CD8-positive, alpha-beta memory T cell (primary cell): ENCODE results near the gene MYO15B. TPM values are rescaled to one million over a fixed set of nuclear protein-coding genes. Genes with fewer than 3 reads are reported as not detected.

ENCODE experiments used
- CTCF ChIA-PET: fragments of 350-600 bp; sonication (Branson Sonifier 250); formaldehyde crosslinking; loops from one replicate; lab custom pipeline; 2021; ENCODE audit warnings: antibody characterized with exemption; lab: Charles Lee
- POLR2A ChIA-PET: fragments of 350-600 bp; sonication (Branson Sonifier 250); formaldehyde crosslinking; loops from one replicate; lab custom pipeline; 2021; ENCODE audit warnings: antibody characterized with exemption; lab: Charles Lee
- DNase-seq, 5 donors: peaks; one replicate each; pipeline versions ENCODE4 v3.0.0 to v3.0.0-alpha.2; 2020 to 2022; ENCODE audit warnings: mixed read lengths in 1 of 5
- H3K27ac ChIP-seq: one replicate; pipeline ENCODE4 v1.7.0; 2013; ENCODE audit warnings: low read depth, mild to moderate bottlenecking, low read length, moderate library complexity
- H3K27me3 ChIP-seq: 2 replicates; pipeline ENCODE4 v1.7.0; 2013; ENCODE audit warnings: low read length, mild to moderate bottlenecking; ENCODE audit not compliant: insufficient read depth, poor library complexity, severe bottlenecking
- H3K36me3 ChIP-seq: 2 replicates; pipeline ENCODE4 v1.7.0; 2013; ENCODE audit warnings: mild to moderate bottlenecking, low read length, moderate library complexity; ENCODE audit not compliant: insufficient read depth
- H3K4me1 ChIP-seq: 2 replicates; pipeline ENCODE4 v1.7.0; 2013; ENCODE audit warnings: mild to moderate bottlenecking, low read length, moderate library complexity; ENCODE audit not compliant: insufficient read depth
- H3K4me3 ChIP-seq: 2 replicates; pipeline ENCODE4 v1.7.0; 2013; ENCODE audit warnings: mild to moderate bottlenecking, low read length
- H3K9me3 ChIP-seq: 2 replicates; pipeline ENCODE4 v1.7.0; 2013; ENCODE audit warnings: mild to moderate bottlenecking, low read length
- H3K27ac Mint-ChIP-seq, 8 donors: one replicate each; pipeline ENCODE4 v1.8.0; 2020 to 2021; ENCODE audit warnings: mixed read lengths in 8 of 8, mild to moderate bottlenecking in 6 of 8, inconsistent platforms in 3 of 8, moderate library complexity in 3 of 8
- H3K27me3 Mint-ChIP-seq, 2 donors: one replicate each; pipeline ENCODE4 v1.8.0; 2020 to 2021; ENCODE audit warnings: mixed read lengths in 2 of 2, mild to moderate bottlenecking in 1 of 2, moderate library complexity in 1 of 2
- H3K36me3 Mint-ChIP-seq, 3 donors: one replicate each; pipeline ENCODE4 v1.8.0; 2020 to 2021; ENCODE audit warnings: mixed read lengths in 3 of 3, inconsistent platforms in 1 of 3, mild to moderate bottlenecking in 1 of 3
- H3K4me1 Mint-ChIP-seq, 3 donors: one replicate each; pipeline ENCODE4 v1.8.0; 2020 to 2021; ENCODE audit warnings: mixed read lengths in 3 of 3, inconsistent platforms in 1 of 3, mild to moderate bottlenecking in 1 of 3
- H3K4me3 Mint-ChIP-seq, 7 donors: one replicate each; pipeline ENCODE4 v1.8.0; 2020 to 2021; ENCODE audit warnings: mixed read lengths in 7 of 7, mild to moderate bottlenecking in 6 of 7, moderate library complexity in 4 of 7, inconsistent platforms in 2 of 7
- H3K9me3 Mint-ChIP-seq, 5 donors: one replicate each; pipeline ENCODE4 v1.8.0; 2020 to 2022; ENCODE audit warnings: mixed read lengths in 5 of 5, mild to moderate bottlenecking in 3 of 5, moderate library complexity in 2 of 5, inconsistent platforms in 1 of 5
- polyA plus RNA-seq: library from polyadenylated mRNA; unstranded; fragments of 300-500 nt; fragmentation: Illumina TruSeq; gene quantifications from one replicate; pipeline ENCODE4 v1.2.3, GENCODE V29; 2021
- total RNA-seq, 2 experiments: library from RNA; stranded (reverse); gene quantifications; one replicate each; pipeline ENCODE4 v1.2.3, GENCODE V29; 2021

Gene MYO15B
- total and polyA plus RNA-seq, 3 experiments from 2014 or later = 1.6 to 33.3 (median 26.1) TPM

GRCh38 chr17:75607086-75607485 lies 19.5 kb downstream of the MYO15B start:
- no peaks in the 10 kb centered on the region for H3K27me3 ChIP-seq
- POLR2A ChIA-PET = no interaction called here
- Mint-ChIP-seq H3K4me3 (no peak overlapping the region), H3K4me1 (no peaks in the 10 kb centered on the region), H3K27me3 (peaks cover 0 to 2% of the 10 kb centered on the region in 2 donors), H3K36me3 (peaks cover 0 to 7% (median 0%) of the 10 kb centered on the region in 3 donors), H3K9me3 (no peaks in the 10 kb centered on the region), H3K27ac (no peak overlapping the region)
- no peak for DNase-seq
- H3K4me1 ChIP-seq = no peaks in the 10 kb centered on the region
- CTCF ChIA-PET = interaction anchor here (1.0 kb wide), 1 partner anchor 133 kb away, joined by 3 read pairs; no protein-coding TSS in a partner anchor
- H3K36me3 ChIP-seq = no peaks in the 10 kb centered on the region
- H3K9me3 ChIP-seq = no peaks in the 10 kb centered on the region
- H3K4me3 ChIP-seq = no peak overlapping the region
- H3K27ac ChIP-seq = no peak overlapping the region

- Mint-ChIP-seq H3K36me3 (peaks cover 0 to 7% (median 0%) of the 10 kb centered on the region in 3 donors), H3K4me3 (no peak overlapping the region), H3K27me3 (peaks cover 0 to 2% of the 10 kb centered on the region in 2 donors), H3K27ac (peak overlapping the region in 1 of 8 donors; percentile 27), H3K4me1 (no peaks in the 10 kb centered on the region), H3K9me3 (no peaks in the 10 kb centered on the region)
- ChIA-PET POLR2A (no interaction called here), CTCF (interaction anchor here (0.6 to 2.2 kb wide), 2 partner anchors 22 to 24 kb away, joined by 3 to 8 read pairs; partner anchors contain the start of gene SMIM5)
- H3K27me3 ChIP-seq = no peaks in the 10 kb centered on the region
- no peak overlapping the region for H3K27ac ChIP-seq
- DNase-seq = no peak
- no peaks in the 10 kb centered on the region for H3K36me3 ChIP-seq
- H3K9me3 ChIP-seq = no peaks in the 10 kb centered on the region
- no peaks in the 10 kb centered on the region for H3K4me1 ChIP-seq
- H3K4me3 ChIP-seq = no peak overlapping the region
These were observed 22.7 kb downstream of the MYO15B start for GRCh38 chr17:75610103-75610984.

- no peak overlapping the region for H3K4me3 Mint-ChIP-seq
- no peaks in the 10 kb centered on the region for H3K27me3 Mint-ChIP-seq
- CTCF ChIA-PET = interaction anchor here (1.4 kb wide), 1 partner anchor 13 kb away, joined by 3 read pairs; no protein-coding TSS in a partner anchor
- no peak overlapping the region for H3K27ac ChIP-seq
- peaks cover 0 to 7% (median 0%) of the 10 kb centered on the region in 3 donors for H3K36me3 Mint-ChIP-seq
- no peaks in the 10 kb centered on the region for H3K4me1 ChIP-seq
- no peaks in the 10 kb centered on the region for H3K9me3 ChIP-seq
- no peaks in the 10 kb centered on the region for H3K4me1 Mint-ChIP-seq
- no peaks in the 10 kb centered on the region for H3K9me3 Mint-ChIP-seq
- H3K27me3 ChIP-seq = no peaks in the 10 kb centered on the region
- POLR2A ChIA-PET = interaction anchor here (0.6 kb wide), 1 partner anchor 29 kb away, joined by 3 read pairs; no protein-coding TSS in a partner anchor
- no peak for DNase-seq
- no peak overlapping the region for H3K4me3 ChIP-seq
- H3K36me3 ChIP-seq = no peaks in the 10 kb centered on the region
- no peak overlapping the region for H3K27ac Mint-ChIP-seq
These were observed 24.3 kb downstream of the MYO15B start for GRCh38 chr17:75611851-75612429.

GRCh38 chr17:75612906-75613626 lies 25.5 kb downstream of the MYO15B start:
- no peaks in the 10 kb centered on the region for H3K9me3 Mint-ChIP-seq
- H3K27ac Mint-ChIP-seq = no peak overlapping the region
- Histone ChIP-seq H3K36me3 (no peaks in the 10 kb centered on the region), H3K4me3 (no peak overlapping the region), H3K27ac (no peak overlapping the region), H3K4me1 (no peaks in the 10 kb centered on the region), H3K27me3 (no peaks in the 10 kb centered on the region), H3K9me3 (no peaks in the 10 kb centered on the region)
- H3K36me3 Mint-ChIP-seq = peaks cover 0 to 9% (median 0%) of the 10 kb centered on the region in 3 donors
- POLR2A ChIA-PET = no interaction called here
- H3K4me3 Mint-ChIP-seq = no peak overlapping the region
- CTCF ChIA-PET = interaction anchor here (2.2 kb wide), 1 partner anchor 20 kb away, joined by 7 read pairs; the partner anchor contains the start of gene SMIM5
- no peak for DNase-seq
- H3K4me1 Mint-ChIP-seq = no peaks in the 10 kb centered on the region
- H3K27me3 Mint-ChIP-seq = no peaks in the 10 kb centered on the region

GRCh38 chr17:75614006-75614405 lies 26.4 kb downstream of the MYO15B start:
- no peak overlapping the region for H3K27ac Mint-ChIP-seq
- H3K27me3 ChIP-seq = no peaks in the 10 kb centered on the region
- H3K4me1 Mint-ChIP-seq = no peaks in the 10 kb centered on the region
- no peaks in the 10 kb centered on the region for H3K9me3 ChIP-seq
- no peak overlapping the region for H3K4me3 ChIP-seq
- no peaks in the 10 kb centered on the region for H3K9me3 Mint-ChIP-seq
- no peak overlapping the region for H3K27ac ChIP-seq
- peaks cover 0 to 12% (median 0%) of the 10 kb centered on the region in 3 donors for H3K36me3 Mint-ChIP-seq
- no peaks in the 10 kb centered on the region for H3K36me3 ChIP-seq
- ChIA-PET POLR2A (no interaction called here), CTCF (interaction anchor here (2.2 kb wide), 1 partner anchor 19 kb away, joined by 7 read pairs; the partner anchor contains the start of gene SMIM5)
- H3K27me3 Mint-ChIP-seq = no peaks in the 10 kb centered on the region
- no peak overlapping the region for H3K4me3 Mint-ChIP-seq
- H3K4me1 ChIP-seq = no peaks in the 10 kb centered on the region
- DNase-seq = no peak

- no peaks in the 10 kb centered on the region for H3K4me1 Mint-ChIP-seq
- ChIA-PET POLR2A (no interaction called here), CTCF (interaction anchor here (2.2 kb wide), 1 partner anchor 18 kb away, joined by 7 read pairs; the partner anchor contains the start of gene SMIM5)
- Histone ChIP-seq H3K9me3 (no peaks in the 10 kb centered on the region), H3K4me1 (no peaks in the 10 kb centered on the region), H3K27ac (no peak overlapping the region), H3K27me3 (no peaks in the 10 kb centered on the region), H3K36me3 (no peaks in the 10 kb centered on the region), H3K4me3 (no peak overlapping the region)
- H3K9me3 Mint-ChIP-seq = no peaks in the 10 kb centered on the region
- no peak overlapping the region for H3K4me3 Mint-ChIP-seq
- no peak overlapping the region for H3K27ac Mint-ChIP-seq
- DNase-seq = no peak
- H3K27me3 Mint-ChIP-seq = no peaks in the 10 kb centered on the region
- H3K36me3 Mint-ChIP-seq = peaks cover 0 to 12% (median 0%) of the 10 kb centered on the region in 3 donors
These were observed 27.1 kb downstream of the MYO15B start for GRCh38 chr17:75614556-75615270.

- Mint-ChIP-seq H3K36me3 (peaks cover 0 to 12% (median 0%) of the 10 kb centered on the region in 3 donors), H3K4me1 (no peaks in the 10 kb centered on the region), H3K27me3 (no peaks in the 10 kb centered on the region), H3K27ac (no peak overlapping the region), H3K4me3 (no peak overlapping the region), H3K9me3 (no peaks in the 10 kb centered on the region)
- Histone ChIP-seq H3K4me1 (no peaks in the 10 kb centered on the region), H3K4me3 (no peak overlapping the region), H3K27me3 (no peaks in the 10 kb centered on the region), H3K36me3 (no peaks in the 10 kb centered on the region), H3K27ac (no peak overlapping the region), H3K9me3 (no peaks in the 10 kb centered on the region)
- POLR2A ChIA-PET = no interaction called here
- CTCF ChIA-PET = interaction anchor here (1.0 kb wide), 1 partner anchor 17 kb away, joined by 4 read pairs; no protein-coding TSS in a partner anchor
- no peak for DNase-seq
These were observed 27.7 kb downstream of the MYO15B start for GRCh38 chr17:75615301-75615700.
